ENCODE data around the gene AKNA. TPM values are rescaled to one million over a fixed set of nuclear protein-coding genes. Genes with fewer than 3 reads are reported as not detected.

Gene AKNA
- total RNA-seq, 3 donors from 2014 or later (not counting 1 experiment from before 2014, with no cell fraction given), result 577 to 743 (median 676) TPM

GRCh38 chr9:114431770-114432169 lies 44.0 kb upstream of the AKNA start:
- TF ChIP-seq CTCF (IDR thresholded peaks at IDR 0.05), result no peak
- intact Hi-C loops (cut with micrococcal nuclease), result no loop called here
- H3K27me3 Mint-ChIP-seq (ENCODE audit: low read depth in 2 of 2), result peaks cover 2 to 7% of the 10 kb centered on the region in 2 donors
- Histone ChIP-seq H3K27ac (ENCODE audit: low read length) (no peak overlapping the region), H3K27me3 (ENCODE audit: control insufficient read depth, insufficient read depth, low read length) (no peaks in the 10 kb centered on the region), H3K4me3 (ENCODE audit: low read length) (no peak overlapping the region), H3K4me1 (ENCODE audit: control insufficient read depth, insufficient read depth, low read length) (no peaks in the 10 kb centered on the region), H3K36me3 (ENCODE audit: control insufficient read depth, insufficient read depth, low read length) (no peaks in the 10 kb centered on the region), H3K9me3 (ENCODE audit: control insufficient read depth, insufficient read depth, low read length) (no peaks in the 10 kb centered on the region)
- no peak for ATAC-seq
- no peak overlapping the region for H3K27ac Mint-ChIP-seq
- no peak for DNase-seq
- no peaks in the 10 kb centered on the region for H3K36me3 Mint-ChIP-seq
- H3K9me3 Mint-ChIP-seq, result no peaks in the 10 kb centered on the region
- 93% methylated on average over 6 of the region's 6 CpGs for WGBS (ENCODE audit: insufficient coverage)
- H3K4me3 Mint-ChIP-seq, result no peak overlapping the region
- H3K4me1 Mint-ChIP-seq, result peaks cover 0 to 4% of the 10 kb centered on the region in 2 donors

- Mint-ChIP-seq H3K4me1 (peaks cover 0 to 4% of the 10 kb centered on the region in 2 donors), H3K27me3 (ENCODE audit: low read depth in 2 of 2) (peaks cover 2 to 7% of the 10 kb centered on the region in 2 donors), H3K4me3 (no peak overlapping the region), H3K36me3 (no peaks in the 10 kb centered on the region), H3K27ac (no peak overlapping the region), H3K9me3 (no peaks in the 10 kb centered on the region)
- Histone ChIP-seq H3K4me1 (ENCODE audit: control insufficient read depth, insufficient read depth, low read length) (no peaks in the 10 kb centered on the region), H3K27ac (ENCODE audit: low read length) (no peak overlapping the region), H3K9me3 (ENCODE audit: control insufficient read depth, insufficient read depth, low read length) (no peaks in the 10 kb centered on the region), H3K27me3 (ENCODE audit: control insufficient read depth, insufficient read depth, low read length) (no peaks in the 10 kb centered on the region), H3K36me3 (ENCODE audit: control insufficient read depth, insufficient read depth, low read length) (no peaks in the 10 kb centered on the region), H3K4me3 (ENCODE audit: low read length) (no peak overlapping the region)
- no peak for TF ChIP-seq CTCF (IDR thresholded peaks at IDR 0.05)
- DNase-seq (no peak), ATAC-seq (no peak)
- intact Hi-C loops (cut with micrococcal nuclease), result no loop called here
- WGBS (ENCODE audit: insufficient coverage), result 84% methylated on average over 4 of the region's 4 CpGs
Measured at GRCh38 chr9:114431003-114431402, 43.2 kb upstream of the AKNA start.

GRCh38 chr9:114430457-114430856 lies 42.7 kb upstream of the AKNA start:
- no peaks in the 10 kb centered on the region for H3K36me3 Mint-ChIP-seq
- H3K9me3 Mint-ChIP-seq, result no peaks in the 10 kb centered on the region
- no peak for DNase-seq
- intact Hi-C loops (cut with micrococcal nuclease), result no loop called here
- WGBS (ENCODE audit: insufficient coverage), result 93% methylated on average over 5 of the region's 5 CpGs
- no peak for ATAC-seq
- H3K4me3 Mint-ChIP-seq, result no peak overlapping the region
- Histone ChIP-seq H3K27me3 (ENCODE audit: control insufficient read depth, insufficient read depth, low read length) (no peaks in the 10 kb centered on the region), H3K27ac (ENCODE audit: low read length) (no peak overlapping the region), H3K4me1 (ENCODE audit: control insufficient read depth, insufficient read depth, low read length) (no peaks in the 10 kb centered on the region), H3K4me3 (ENCODE audit: low read length) (no peak overlapping the region), H3K9me3 (ENCODE audit: control insufficient read depth, insufficient read depth, low read length) (no peaks in the 10 kb centered on the region), H3K36me3 (ENCODE audit: control insufficient read depth, insufficient read depth, low read length) (no peaks in the 10 kb centered on the region)
- H3K27me3 Mint-ChIP-seq (ENCODE audit: low read depth in 2 of 2), result peaks cover 2 to 7% of the 10 kb centered on the region in 2 donors
- H3K27ac Mint-ChIP-seq, result no peak overlapping the region
- TF ChIP-seq CTCF (IDR thresholded peaks at IDR 0.05), result no peak
- H3K4me1 Mint-ChIP-seq, result peaks cover 0 to 4% of the 10 kb centered on the region in 2 donors

GRCh38 chr9:114429488-114429887 lies 41.7 kb upstream of the AKNA start:
- H3K36me3 Mint-ChIP-seq, result no peaks in the 10 kb centered on the region
- no peak overlapping the region for H3K4me3 Mint-ChIP-seq
- no peaks in the 10 kb centered on the region for H3K9me3 Mint-ChIP-seq
- no peak for TF ChIP-seq CTCF (IDR thresholded peaks at IDR 0.05)
- H3K27ac ChIP-seq (ENCODE audit: low read length), result no peak overlapping the region
- no peaks in the 10 kb centered on the region for H3K36me3 ChIP-seq (ENCODE audit: control insufficient read depth, insufficient read depth, low read length)
- WGBS (ENCODE audit: insufficient coverage), result 87% methylated on average over 6 of the region's 6 CpGs
- no peaks in the 10 kb centered on the region for H3K4me1 ChIP-seq (ENCODE audit: control insufficient read depth, insufficient read depth, low read length)
- H3K27me3 ChIP-seq (ENCODE audit: control insufficient read depth, insufficient read depth, low read length), result no peaks in the 10 kb centered on the region
- no peak overlapping the region for H3K4me3 ChIP-seq (ENCODE audit: low read length)
- H3K9me3 ChIP-seq (ENCODE audit: control insufficient read depth, insufficient read depth, low read length), result no peaks in the 10 kb centered on the region
- H3K4me1 Mint-ChIP-seq, result peaks cover 0 to 4% of the 10 kb centered on the region in 2 donors
- H3K27ac Mint-ChIP-seq, result no peak overlapping the region
- intact Hi-C loops (cut with micrococcal nuclease), result no loop called here
- ATAC-seq (no peak), DNase-seq (no peak)
- H3K27me3 Mint-ChIP-seq (ENCODE audit: low read depth in 2 of 2), result peaks cover 2 to 7% of the 10 kb centered on the region in 2 donors

Data from natural killer cell (primary cell).